Pons (tissue), 1 donor: ENCODE measurements around the gene ATP6V0E2.

ENCODE experiments used
- DNase-seq: peaks from one replicate; pipeline ENCODE4 v3.0.0-alpha.2; 2016; ENCODE audit warnings: low spot score

Gene ATP6V0E2

DNA sequence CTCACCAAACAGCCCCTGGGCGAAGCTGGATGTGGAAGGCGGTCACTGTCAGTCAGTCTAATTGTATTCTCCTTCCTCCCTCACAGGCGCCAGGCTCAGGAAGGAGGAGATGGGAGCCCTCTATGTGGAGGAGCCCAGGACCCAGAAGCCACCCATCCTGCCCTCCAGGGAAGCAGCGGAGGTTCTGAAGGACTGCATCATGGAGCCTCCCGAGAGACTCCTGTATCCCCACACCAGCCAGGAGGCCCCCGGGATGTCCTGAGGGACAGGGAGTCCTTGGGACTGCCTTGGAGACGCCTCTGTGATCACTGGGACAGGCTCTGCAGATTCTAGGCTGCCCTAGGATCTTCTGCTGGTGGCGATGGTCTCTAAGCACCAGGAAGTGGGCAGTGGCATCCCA lies 9.7 kb upstream of the ATP6V0E2 start:
- DNase-seq = no peak

DNA sequence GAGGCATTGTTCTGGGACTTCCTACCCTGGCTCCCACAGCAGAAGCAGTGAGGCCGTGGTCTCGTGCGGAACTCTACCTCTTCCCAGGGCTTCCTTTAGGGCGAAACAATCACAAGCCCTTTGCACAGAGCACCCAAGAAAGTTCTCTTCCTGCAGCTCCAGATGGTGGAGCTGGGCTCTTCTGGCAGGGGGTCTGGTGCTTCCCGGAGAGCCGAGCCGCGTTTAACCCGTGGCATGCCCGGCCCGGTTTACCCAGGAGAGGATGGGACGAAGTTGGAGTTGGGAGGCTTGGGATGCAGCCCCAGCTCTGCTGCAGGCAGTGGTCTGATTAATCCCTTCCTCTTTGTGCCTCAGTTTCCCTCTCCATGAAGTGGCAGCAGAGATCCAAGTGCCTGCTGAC lies 9.0 kb upstream of the ATP6V0E2 start:
- no peak for DNase-seq

DNA sequence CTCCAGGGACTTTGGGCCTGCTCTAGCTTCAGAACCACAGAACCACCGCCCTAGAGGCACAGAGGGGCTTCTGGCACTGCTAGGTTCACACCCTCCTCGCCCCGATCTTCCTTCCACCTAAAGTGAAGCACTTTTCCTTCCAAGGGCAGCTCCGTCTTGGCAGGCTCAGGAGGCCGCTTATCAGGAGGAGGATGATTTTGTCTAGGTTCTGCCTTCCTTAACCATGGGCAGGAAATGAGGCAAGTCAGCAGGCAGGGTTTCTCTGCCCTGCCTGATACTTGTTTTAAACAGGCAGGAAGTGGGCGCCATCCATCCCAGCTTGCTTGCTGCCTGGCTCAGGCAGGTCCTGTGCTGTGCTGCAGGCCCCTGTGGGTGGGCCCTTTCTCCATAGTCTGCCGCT lies 8.3 kb upstream of the ATP6V0E2 start:
- DNase-seq = no peak

DNA sequence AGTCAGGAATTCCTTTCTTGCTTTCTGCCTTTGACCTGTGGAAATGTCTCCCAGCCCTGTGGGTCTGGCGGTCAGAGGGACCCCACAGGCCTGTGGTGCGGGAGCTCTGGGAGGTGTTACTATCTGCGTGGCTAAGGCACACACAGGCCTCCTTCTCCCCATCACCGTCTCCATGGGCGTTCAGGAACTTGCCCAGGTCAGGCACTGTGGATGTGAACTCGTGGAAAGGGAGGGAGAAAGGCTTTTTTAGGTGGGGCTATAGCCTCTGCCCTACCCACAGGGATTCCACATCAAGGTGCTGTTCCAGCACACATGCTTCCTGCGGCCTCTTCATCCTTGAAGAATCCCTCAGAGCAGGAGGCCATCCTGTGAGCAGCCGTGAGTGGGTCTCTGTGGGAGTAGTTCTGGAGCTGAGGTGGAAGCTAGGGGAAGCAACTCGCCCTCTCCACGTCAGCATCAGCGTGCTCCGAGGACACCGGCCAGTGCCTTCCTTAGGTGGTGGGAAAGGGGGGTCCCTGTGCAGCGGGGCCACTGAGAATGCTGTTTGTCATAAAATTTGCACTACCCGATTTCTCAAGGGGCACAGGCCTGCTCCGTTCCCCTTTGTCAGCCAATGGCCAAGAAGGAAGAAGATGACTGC lies 7.5 kb upstream of the ATP6V0E2 start:
- DNase-seq = no peak

DNA sequence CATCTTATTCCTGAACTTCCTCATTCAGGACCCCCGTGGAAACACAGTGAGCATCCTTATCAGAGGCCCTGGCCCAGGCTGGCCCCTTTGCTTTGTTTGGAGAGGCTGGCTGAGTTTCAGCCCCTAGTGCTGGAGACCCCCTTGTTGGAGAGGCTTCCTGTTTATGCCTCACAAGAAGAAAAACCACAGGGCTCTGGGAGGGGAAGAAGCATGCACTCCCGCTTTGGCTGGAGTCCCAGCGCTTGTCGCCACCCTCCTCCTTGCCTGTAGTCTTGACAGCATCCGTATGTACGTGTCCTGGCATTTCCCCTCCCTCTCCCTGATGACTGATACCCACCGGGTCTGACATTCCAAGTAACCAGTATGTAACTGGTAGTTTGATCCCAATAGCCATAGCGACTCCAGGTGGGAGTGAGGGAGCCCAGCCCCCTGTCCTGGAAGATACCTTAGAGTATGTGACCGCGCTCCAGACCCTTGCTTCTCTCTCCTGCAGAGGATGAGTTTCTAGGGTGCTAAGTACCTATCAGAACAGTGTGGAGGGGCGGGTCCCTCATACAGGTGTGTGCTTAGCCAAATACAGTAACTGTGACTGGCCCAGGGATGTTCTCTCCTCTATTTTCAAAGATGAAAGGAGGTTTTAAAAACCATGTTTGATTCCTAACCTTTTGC lies 6.9 kb upstream of the ATP6V0E2 start:
- no peak for DNase-seq

DNA sequence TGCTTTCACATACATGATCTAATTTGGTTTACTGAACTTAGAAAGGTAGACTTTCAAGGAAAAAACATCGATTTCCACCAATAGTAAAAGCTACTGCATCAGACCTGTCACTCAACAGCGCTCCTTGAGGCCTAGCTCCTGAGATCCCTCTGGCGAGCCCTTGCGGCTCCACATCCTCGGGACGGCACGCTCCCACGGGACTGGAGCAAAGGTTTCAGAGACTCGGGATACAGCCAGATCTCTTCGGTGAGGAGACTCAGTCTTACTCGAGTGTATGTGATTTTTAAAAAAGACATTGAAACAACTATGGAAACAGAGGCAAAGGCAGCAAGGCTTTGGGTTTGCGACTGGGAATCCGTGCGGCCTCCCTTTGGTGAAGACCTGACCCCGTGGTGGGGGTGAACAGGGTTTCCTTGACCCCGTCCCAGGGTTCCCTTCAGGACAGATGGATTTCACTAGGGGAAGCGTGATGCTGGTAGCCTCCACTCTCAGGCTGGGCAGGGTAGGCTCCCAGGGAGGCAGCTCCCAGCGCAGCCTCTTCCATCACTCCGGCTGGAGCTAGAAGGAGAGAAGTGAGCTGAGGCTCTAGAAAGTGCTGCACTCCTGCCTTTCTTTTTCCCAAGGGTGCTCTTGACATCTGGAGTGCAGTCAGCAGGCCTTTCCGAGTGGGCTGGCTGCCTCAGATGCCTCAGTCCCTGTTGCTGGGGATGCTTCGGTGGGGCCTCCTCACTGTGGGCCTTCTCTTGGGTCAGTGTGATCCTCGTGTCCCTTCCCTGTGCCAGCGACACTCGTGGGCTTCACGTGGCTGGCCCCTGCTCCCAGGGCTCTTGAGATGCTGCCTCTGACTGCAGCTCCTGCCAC lies 5.8 kb upstream of the ATP6V0E2 start:
- no peak for DNase-seq

DNA sequence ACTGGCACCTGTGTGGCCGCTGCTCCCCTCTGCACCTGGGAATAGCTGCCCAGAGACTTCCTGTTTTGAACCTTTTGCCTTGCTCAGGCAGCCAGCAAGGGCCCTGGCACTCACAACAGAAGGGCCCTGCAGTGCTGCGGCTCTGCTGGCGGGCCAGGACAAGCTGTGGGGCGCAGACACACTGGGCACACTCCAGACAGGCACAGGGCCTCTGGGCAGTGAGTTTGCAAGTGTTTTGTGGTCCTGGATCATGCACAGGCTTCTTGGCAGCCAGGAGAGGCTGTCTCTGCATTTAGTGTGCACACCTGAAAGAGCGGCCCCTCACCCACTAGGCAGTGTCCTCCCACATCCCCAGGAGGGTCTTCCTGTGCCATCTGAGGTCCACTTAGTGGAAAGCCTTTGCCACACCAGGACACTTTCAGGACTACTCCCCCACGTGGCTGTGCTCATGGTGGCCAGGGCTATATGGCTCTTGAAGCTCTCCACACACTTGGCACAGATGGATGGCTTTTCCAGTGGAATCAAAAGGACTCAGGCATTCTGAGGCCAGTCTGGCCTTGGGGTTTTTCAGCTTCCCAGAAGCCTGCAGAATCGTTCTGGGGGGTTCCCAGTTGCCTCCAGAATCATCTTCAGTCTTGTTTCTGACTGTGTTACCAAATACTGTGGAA lies 5.0 kb upstream of the ATP6V0E2 start:
- no peak for DNase-seq

DNA sequence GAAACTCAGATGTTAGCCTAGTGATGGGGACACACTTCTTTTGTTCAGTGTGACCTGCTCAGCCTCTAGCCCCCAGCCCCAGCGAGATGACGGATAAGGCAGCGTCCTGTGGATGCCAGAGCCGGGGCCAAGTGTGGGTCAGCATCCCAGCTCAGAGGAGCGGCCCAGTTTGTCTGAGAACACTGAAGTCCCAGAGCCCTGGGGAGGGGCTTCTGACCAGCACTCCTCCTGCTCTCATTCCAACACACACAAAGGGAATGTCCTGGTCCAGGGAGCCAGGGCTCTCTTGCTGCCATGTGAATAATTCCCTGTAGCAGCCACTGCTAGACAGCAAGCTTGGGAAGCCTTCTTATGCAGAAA lies 4.5 kb upstream of the ATP6V0E2 start:
- DNase-seq = no peak

DNA sequence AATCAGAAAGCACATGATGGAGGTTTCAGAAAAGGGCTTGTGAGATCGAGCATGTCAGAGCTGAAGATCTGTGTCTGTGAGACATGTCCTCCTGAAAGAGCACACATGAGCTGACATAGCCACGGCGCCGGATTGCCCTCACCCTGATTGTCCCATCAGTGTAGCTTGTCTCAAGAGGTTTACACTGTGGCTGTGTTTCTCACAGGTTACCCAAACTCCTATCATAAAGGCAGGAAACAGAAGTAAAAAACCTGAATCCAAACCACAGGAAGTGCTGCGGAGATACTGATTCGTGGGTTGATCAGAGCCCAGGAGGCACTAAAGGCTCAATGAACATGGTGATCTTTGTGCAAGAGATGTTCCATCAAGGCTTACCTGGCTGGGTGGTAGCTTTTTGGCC lies 3.9 kb upstream of the ATP6V0E2 start:
- no peak for DNase-seq

DNA sequence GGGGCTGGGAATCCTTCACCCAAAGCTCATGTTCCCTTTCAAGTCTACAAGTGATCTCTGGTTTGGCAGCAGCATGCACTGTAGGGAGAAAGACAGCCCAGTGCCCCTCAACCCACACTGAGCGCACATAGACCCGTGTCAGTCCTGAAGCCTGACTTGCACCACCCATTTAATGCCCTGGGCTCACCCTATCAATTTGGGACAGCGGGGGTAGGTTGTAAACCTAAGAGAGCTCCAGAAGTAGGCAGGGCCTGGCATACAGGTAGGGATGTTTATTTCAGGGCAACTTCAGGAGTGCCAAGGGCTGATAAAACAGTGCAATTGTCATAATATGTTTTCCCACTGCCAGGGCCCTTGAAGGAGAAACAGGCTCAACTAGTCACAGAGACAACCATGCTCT lies 3.5 kb upstream of the ATP6V0E2 start:
- DNase-seq = no peak

DNA sequence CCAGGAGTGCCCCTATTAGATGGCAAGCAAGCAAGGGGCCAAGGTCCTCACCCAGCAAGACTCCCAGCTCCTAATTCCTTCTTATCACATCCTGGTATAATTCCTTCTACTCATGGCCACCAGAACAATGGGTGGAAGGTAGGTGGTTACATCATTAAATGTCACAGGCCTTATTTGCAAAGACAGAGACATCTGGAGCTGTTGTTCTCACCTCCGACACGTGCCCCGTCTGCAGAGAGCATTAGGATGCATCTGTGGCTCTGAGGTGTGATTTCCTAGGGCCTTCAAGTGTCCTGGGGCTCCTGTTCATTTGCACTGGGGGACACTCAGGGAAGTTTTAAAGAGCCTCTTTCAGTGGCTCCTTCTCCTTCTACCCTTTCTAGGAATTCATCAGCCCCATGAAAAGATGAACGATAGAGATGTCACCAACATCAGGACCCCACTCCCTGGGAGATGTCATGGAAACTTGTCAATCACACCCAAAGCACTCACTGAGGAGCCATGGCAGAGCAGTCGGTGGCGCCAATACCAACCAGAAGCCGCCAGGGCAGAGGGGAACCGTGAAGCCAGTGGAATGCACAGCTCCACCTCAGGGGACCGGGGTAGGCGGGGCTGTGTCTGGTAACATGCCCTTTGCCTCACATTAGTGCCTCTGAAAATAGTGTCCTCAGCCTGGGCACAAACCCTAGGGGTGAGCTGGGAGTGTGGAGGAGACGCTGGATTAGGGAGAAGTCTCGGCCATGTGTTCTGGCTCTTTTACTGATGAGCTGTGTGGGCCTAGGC lies 2.9 kb upstream of the ATP6V0E2 start:
- DNase-seq = no peak

DNA sequence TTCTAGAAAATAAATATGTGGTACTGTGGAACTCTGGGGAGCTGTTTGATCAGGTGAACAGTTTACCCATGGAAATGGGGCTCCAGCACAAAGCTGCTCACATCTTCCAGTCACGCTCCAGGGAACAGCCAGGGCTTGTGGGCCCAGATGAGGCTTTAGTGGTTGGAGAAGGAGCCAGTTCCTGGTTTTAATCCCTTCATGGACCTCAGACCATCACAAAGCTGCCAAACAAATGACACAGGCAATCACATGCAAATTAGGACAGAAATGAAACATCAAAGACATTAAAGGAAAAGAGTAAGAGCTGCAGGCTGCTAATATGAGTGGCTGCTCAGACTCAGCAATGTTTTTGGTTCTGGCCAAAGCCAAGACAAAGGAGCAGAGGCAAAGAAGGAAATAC lies 2.2 kb upstream of the ATP6V0E2 start:
- no peak for DNase-seq

DNA sequence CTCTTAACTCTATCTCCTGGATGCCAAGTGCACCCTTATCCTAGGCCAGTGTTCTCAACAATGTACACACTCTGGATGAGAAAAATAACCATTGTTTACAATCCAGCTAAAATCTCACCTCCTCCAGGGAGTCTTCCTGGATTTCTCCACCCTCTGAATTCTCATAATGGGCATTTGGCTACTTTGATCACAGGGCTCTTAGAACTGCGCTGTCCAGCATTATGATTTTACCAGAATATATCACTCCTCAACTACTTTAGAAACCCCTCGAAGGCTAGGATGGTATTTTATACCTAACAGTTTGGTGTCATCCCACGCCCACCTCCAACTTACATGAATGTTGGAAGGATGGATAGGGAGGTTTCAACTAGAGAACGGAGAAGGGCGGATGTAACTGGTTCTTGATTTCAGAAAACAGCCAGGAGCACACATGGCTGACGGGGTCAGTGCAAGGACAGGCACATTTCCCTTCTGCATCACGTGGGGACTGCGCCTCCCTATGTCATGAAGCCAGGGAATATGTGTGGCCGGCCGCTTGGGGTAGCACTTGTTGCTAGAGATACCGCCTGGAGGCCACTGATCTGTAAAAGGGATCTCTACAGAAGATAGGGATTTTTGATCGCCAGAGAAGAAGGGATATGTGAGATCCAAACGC lies 1.2 kb upstream of the ATP6V0E2 start:
- peak; percentile 94 for DNase-seq

DNA sequence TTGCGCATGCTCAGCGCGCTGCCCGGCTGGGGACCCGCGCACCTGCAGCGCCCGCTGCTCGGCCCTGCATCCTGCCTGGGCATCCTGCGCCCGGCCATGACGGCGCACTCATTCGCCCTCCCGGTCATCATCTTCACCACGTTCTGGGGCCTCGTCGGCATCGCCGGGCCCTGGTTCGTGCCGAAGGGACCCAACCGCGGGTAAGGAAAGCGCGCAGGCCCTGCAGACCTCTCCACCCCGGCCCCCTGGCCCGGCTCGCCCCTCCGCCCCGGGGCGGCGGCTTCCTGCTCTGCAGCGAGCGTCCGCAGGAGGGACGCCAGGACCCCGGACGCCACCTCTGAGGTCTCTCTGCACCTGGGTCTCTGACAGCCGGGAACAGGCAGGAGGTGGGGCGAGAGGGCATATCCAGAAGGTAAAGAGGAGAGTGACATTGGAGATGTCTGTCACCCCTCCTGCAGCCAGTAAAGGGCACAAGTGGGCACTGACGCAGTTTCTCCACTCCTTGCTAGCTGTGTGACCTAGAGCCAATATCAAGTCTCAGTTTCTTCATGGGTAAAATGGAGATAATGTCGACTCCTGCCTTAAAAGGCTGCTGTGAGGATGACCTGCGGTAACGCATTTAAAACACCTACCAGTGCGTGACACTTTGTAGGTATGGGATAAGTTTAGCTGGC lies 338 bp downstream of the ATP6V0E2 start:
- no peak for DNase-seq

DNA sequence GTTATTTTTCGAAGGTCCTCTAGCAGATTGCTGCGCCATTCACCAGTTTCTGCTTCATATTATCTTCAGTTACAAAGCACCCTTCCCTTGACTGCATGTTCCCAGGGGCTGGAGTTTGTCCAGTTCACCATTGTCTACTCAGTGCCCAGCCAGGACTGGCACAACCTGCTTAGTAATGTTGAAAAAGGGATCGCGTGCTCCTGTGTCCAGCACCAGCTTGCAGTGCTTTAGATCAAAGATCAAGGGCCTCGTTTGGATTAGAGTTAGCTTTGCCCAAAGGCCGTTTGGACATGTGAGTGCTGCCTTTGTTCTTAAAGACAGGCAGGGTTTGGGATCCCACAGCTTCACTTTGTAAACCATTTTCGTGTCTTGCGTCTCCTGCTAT lies 867 bp downstream of the ATP6V0E2 start:
- DNase-seq = peak; percentile 58

DNA sequence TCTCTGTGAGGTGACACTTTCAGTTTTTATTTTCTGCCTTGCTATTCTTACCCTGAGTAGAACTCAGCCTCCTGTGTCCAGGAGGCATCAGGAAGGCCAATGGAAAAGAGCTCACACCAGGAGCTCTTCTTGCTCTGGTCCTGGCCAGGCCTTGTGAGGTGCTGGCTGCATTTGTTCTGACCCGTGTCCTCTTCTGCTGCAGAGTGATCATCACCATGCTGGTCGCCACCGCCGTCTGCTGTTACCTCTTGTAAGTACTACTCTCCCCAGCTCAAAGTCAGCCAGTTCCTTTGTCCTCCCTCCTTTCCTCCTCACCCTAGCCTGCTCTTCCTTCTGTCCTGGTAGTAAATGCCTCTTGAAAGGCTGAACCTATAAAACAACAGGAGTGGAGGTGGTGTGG lies 1.6 kb downstream of the ATP6V0E2 start:
- no peak for DNase-seq

DNA sequence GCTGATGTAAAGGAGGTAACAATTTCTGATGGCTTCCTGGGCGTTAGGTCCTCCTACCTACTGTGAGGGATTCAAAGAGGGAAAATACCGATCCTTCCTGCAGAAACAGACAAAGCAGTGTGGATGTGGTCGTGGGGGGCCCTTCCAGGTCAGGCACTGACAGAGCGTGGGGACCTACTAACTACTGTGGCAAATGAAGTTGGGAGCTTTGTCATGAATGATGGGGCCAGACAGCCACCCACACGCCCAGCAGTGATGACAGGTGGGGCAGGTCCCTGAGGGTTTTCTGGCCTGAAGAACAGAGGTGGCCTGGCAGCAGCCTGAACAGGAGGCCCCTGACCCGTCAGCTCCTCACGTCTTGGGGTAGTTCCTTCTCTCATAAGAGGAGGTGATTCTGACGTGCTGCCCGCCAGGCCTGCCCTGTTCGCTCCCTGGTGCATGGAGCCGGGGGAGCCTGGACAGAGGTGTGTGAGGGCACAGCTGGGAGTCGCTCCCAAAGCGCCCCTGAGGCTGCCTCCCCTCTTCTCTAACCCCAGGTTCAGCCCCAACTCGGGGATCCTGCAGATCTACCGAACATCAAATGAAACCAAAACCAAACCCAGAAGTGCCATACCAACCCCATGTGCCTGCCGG lies 4.2 kb downstream of the ATP6V0E2 start:
- DNase-seq = no peak

DNA sequence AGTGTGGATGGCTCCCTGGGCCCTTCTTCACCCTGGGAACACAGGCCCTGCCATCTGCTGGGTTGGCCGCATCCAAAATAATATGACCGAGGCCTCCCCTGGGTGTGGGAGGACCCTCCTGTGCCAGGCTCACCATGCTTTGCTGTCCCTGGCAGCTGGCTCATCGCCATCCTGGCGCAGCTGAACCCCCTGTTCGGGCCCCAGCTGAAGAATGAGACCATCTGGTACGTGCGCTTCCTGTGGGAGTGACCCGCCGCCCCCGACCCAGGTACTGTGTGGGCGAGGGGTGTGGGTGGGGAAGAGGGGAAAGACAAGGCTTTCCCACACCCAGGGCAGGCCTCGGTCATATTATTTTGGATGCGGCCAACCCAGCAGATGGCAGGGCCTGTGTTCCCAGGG lies 4.8 kb downstream of the ATP6V0E2 start:
- no peak for DNase-seq

DNA sequence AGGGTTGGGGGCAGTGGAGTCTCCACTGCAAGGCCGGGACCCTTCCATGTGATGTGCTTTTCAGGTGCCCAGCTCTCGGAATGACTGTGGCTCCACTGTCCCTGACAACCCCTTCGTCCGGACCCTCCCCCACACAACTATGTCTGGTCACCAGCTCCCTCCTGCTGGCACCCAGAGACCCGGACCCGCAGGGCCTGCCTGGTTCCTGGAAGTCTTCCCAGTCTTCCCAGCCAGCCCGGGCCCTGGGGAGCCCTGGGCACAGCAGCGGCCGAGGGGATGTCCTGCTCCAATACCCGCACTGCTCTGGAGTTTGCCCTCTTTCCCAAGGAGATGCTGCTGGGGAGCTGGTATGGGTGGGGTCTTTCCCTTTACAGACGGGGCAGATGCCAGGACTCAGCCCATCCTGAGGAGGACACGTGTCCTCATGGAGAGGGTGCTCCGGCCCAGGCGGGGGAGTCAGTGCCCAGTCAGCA lies 5.5 kb downstream of the ATP6V0E2 start:
- DNase-seq = no peak
